Astrocyte (in vitro differentiated cells and primary cell): ENCODE data around the gene CELF6. TPM values are rescaled to one million over a fixed set of nuclear protein-coding genes. Genes with fewer than 3 reads are reported as not detected.
A peak's percentile ranks its signal among the peaks of the same experiment; 100 is the strongest.

Source experiments
- DNase-seq: peaks from one replicate; pipeline ENCODE4 v3.0.0-alpha.2; 2010; ENCODE audit warnings: low read depth
- FAIRE-seq: peaks from 2 replicates; lab custom pipeline; 2011; peaks lifted over from hg19 to GRCh38; lab: Jason Lieb, UNC
- H2AFZ ChIP-seq: 2 replicates; pipeline ENCODE4 v1.6.0; 2012; ENCODE audit warnings: low read depth, low read length, inconsistent platforms
- H3K27ac ChIP-seq: 2 replicates; pipeline ENCODE4 v1.5.1; 2011; ENCODE audit warnings: low read depth, low read length, inconsistent platforms
- H3K27me3 ChIP-seq: 2 replicates; pipeline ENCODE4 v1.6.0; 2011; ENCODE audit warnings: low read length, inconsistent platforms; ENCODE audit not compliant: insufficient read depth
- H3K36me3 ChIP-seq: 2 replicates; pipeline ENCODE4 v1.5.1; 2011; ENCODE audit warnings: low read length, inconsistent platforms; ENCODE audit not compliant: insufficient read depth
- H3K4me1 ChIP-seq: 2 replicates; pipeline ENCODE4 v1.5.1; 2011; ENCODE audit warnings: low read length, inconsistent platforms; ENCODE audit not compliant: insufficient read depth
- H3K4me2 ChIP-seq: 2 replicates; pipeline ENCODE4 v1.6.0; 2012; ENCODE audit warnings: low read length, inconsistent platforms
- H3K4me3 ChIP-seq: 2 replicates; pipeline ENCODE4 v1.5.1; 2011; ENCODE audit warnings: low read depth, mild to moderate bottlenecking, low read length, inconsistent platforms; ENCODE audit not compliant: insufficient read depth
- H3K79me2 ChIP-seq: 2 replicates; pipeline ENCODE4 v1.6.0; 2012; ENCODE audit warnings: mild to moderate bottlenecking, low read length, inconsistent platforms; ENCODE audit not compliant: insufficient read depth
- H3K9ac ChIP-seq: 2 replicates; pipeline ENCODE4 v1.6.0; 2012; ENCODE audit warnings: mild to moderate bottlenecking, low read length, inconsistent platforms
- H3K9me3 ChIP-seq: 2 replicates; pipeline ENCODE4 v1.5.1; 2012; ENCODE audit warnings: low read depth, mild to moderate bottlenecking, low read length, inconsistent platforms; ENCODE audit not compliant: insufficient read depth
- H4K20me1 ChIP-seq: 2 replicates; pipeline ENCODE4 v1.6.0; 2012; ENCODE audit warnings: low read length, inconsistent platforms; ENCODE audit not compliant: insufficient read depth
- H3K27ac Mint-ChIP-seq: one replicate; pipeline ENCODE4 v1.8.0; 2021; ENCODE audit warnings: mild to moderate bottlenecking, mixed read lengths; ENCODE audit not compliant: unreplicated experiment
- H3K27me3 Mint-ChIP-seq: one replicate; pipeline ENCODE4 v1.8.0; 2021; ENCODE audit warnings: low read depth, mixed read lengths; ENCODE audit not compliant: unreplicated experiment
- H3K36me3 Mint-ChIP-seq: one replicate; pipeline ENCODE4 v1.8.0; 2021; ENCODE audit warnings: low read depth, mixed read lengths; ENCODE audit not compliant: unreplicated experiment
- H3K4me1 Mint-ChIP-seq: one replicate; pipeline ENCODE4 v1.8.0; 2021; ENCODE audit warnings: low read depth, mixed read lengths; ENCODE audit not compliant: unreplicated experiment
- H3K4me3 Mint-ChIP-seq: one replicate; pipeline ENCODE4 v1.8.0; 2021; ENCODE audit warnings: mild to moderate bottlenecking, moderate library complexity, mixed read lengths; ENCODE audit not compliant: unreplicated experiment
- H3K9me3 Mint-ChIP-seq: one replicate; pipeline ENCODE4 v1.8.0; 2021; ENCODE audit warnings: mild to moderate bottlenecking, mixed read lengths; ENCODE audit not compliant: unreplicated experiment
- EZH2 ChIP-seq: IDR thresholded peaks from 2 replicates; pipeline ENCODE4 v1.6.1; 2012; ENCODE audit warnings: mild to moderate bottlenecking, low read length, inconsistent platforms; ENCODE audit not compliant: insufficient read depth
- total RNA-seq: library from RNA; stranded (reverse); gene quantifications from 2 replicates; pipeline ENCODE4 v1.2.1, GENCODE V29; 2021
- TF ChIP-seq, protein P1 (sequence below): IDR thresholded peaks from 2 replicates; pipeline ENCODE4 v1.5.1; 2011; ENCODE audit warnings: low read depth, mild to moderate bottlenecking, inconsistent platforms, low read length, moderate library complexity; ENCODE audit not compliant: insufficient read depth

CELF6 gene
- total RNA-seq, 1 donor from 2014 or later = not detected

DNA sequence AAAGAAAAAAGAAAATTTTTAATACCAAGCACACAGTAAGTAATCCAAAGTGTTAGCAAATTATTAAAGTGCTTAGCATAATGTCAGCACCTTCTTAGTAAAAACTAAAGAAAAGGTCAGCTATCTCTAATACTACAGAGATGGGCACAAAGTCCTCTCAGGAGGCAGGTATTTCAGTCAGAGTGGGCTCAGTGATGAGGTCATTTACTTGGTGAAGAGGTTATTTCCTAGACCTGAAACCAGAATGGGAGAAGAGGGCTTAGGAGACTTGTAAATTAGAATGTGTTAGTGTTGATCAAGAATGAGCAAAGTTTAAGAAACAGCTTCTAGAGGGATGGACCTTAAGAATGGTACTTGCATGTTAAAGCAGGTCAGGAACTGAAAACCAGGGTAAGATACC is 80.3 kb downstream of the CELF6 start:
- no peaks in the 10 kb centered on the region for H4K20me1 ChIP-seq
- H3K4me3 ChIP-seq = no peak overlapping the region
- H3K9me3 Mint-ChIP-seq = no peaks in the 10 kb centered on the region
- H3K27me3 Mint-ChIP-seq = no peaks in the 10 kb centered on the region
- FAIRE-seq (no peak), DNase-seq (no peak)
- H3K79me2 ChIP-seq = peaks cover 10% of the 10 kb centered on the region
- H3K36me3 Mint-ChIP-seq = peaks cover 36% of the 10 kb centered on the region
- peaks cover 20% of the 10 kb centered on the region for H3K4me1 ChIP-seq
- H3K9ac ChIP-seq = no peak overlapping the region
- no peak overlapping the region for H3K4me3 Mint-ChIP-seq
- no peak overlapping the region for H3K27ac Mint-ChIP-seq
- peaks cover 27% of the 10 kb centered on the region for H3K4me1 Mint-ChIP-seq
- H3K27ac ChIP-seq = no peak overlapping the region
- no peak overlapping the region for H2AFZ ChIP-seq
- H3K36me3 ChIP-seq = peaks cover 29% of the 10 kb centered on the region
- H3K4me2 ChIP-seq = no peak overlapping the region
- no peaks in the 10 kb centered on the region for H3K27me3 ChIP-seq
- no peaks in the 10 kb centered on the region for H3K9me3 ChIP-seq
- TF ChIP-seq, protein P1, sequence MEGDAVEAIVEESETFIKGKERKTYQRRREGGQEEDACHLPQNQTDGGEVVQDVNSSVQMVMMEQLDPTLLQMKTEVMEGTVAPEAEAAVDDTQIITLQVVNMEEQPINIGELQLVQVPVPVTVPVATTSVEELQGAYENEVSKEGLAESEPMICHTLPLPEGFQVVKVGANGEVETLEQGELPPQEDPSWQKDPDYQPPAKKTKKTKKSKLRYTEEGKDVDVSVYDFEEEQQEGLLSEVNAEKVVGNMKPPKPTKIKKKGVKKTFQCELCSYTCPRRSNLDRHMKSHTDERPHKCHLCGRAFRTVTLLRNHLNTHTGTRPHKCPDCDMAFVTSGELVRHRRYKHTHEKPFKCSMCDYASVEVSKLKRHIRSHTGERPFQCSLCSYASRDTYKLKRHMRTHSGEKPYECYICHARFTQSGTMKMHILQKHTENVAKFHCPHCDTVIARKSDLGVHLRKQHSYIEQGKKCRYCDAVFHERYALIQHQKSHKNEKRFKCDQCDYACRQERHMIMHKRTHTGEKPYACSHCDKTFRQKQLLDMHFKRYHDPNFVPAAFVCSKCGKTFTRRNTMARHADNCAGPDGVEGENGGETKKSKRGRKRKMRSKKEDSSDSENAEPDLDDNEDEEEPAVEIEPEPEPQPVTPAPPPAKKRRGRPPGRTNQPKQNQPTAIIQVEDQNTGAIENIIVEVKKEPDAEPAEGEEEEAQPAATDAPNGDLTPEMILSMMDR = no peak
- TF ChIP-seq EZH2 = no peak

DNA sequence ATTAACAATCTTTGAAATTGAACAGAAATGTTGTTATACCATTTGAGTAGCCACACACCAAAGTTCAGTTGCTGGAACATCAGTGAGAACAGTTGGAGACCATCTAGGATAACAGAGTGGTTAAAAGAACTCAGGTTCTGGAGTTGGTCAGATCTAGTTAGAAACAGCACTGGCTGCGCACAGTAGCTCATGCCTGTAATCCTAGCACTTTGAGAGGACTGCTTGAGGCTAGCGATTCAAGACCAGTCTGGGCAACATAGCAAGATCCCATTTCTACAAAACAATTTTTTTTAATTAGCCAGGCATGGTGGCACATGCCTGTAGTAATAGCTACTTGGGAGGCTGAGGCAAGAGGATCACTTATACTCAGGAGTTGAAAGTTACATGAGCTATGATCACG is 81.4 kb downstream of the CELF6 start:
- H3K9ac ChIP-seq = no peak overlapping the region
- no peaks in the 10 kb centered on the region for H3K27me3 ChIP-seq
- peaks cover 20% of the 10 kb centered on the region for H3K4me1 ChIP-seq
- Mint-ChIP-seq H3K36me3 (peaks cover 28% of the 10 kb centered on the region), H3K4me3 (no peak overlapping the region), H3K4me1 (peaks cover 32% of the 10 kb centered on the region), H3K27ac (peak overlapping the region; percentile 100), H3K27me3 (no peaks in the 10 kb centered on the region), H3K9me3 (no peaks in the 10 kb centered on the region)
- no peak overlapping the region for H3K4me3 ChIP-seq
- no peak overlapping the region for H3K4me2 ChIP-seq
- TF ChIP-seq, protein P1 = no peak
- TF ChIP-seq EZH2 = no peak
- no peaks in the 10 kb centered on the region for H3K9me3 ChIP-seq
- H2AFZ ChIP-seq = no peak overlapping the region
- H3K79me2 ChIP-seq = peaks cover 13% of the 10 kb centered on the region
- FAIRE-seq (no peak), DNase-seq (no peak)
- no peaks in the 10 kb centered on the region for H4K20me1 ChIP-seq
- peaks cover 21% of the 10 kb centered on the region for H3K36me3 ChIP-seq
- no peak overlapping the region for H3K27ac ChIP-seq

DNA sequence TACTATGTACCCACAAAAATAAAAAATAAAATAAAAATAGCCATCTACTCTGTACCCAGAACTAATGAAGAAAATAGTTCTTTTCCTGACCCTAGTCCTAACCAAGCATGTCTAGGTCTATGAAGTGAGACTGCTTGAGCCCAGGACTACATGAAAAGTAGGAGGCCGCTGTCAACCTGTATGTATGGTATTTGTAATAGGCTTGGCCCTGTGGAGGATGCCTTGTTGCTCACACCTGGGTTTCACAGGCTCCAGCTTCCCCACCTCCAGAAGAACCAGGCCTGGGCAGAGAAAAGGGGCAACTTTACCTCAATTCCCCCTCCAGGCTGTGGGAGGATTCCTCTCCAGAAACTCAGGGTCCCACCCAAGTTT is 82.1 kb downstream of the CELF6 start:
- TF ChIP-seq, protein P1 = no peak
- TF ChIP-seq EZH2 = no peak
- Mint-ChIP-seq H3K4me1 (peaks cover 35% of the 10 kb centered on the region), H3K4me3 (no peak overlapping the region), H3K9me3 (no peaks in the 10 kb centered on the region), H3K36me3 (peaks cover 27% of the 10 kb centered on the region), H3K27ac (peak overlapping the region; percentile 100), H3K27me3 (no peaks in the 10 kb centered on the region)
- Histone ChIP-seq H3K4me3 (no peak overlapping the region), H3K36me3 (peaks cover 21% of the 10 kb centered on the region), H3K79me2 (peaks cover 14% of the 10 kb centered on the region), H3K9me3 (no peaks in the 10 kb centered on the region), H3K27ac (peak overlapping the region; percentile 98), H3K4me2 (peak overlapping the region; percentile 81), H2AFZ (peak overlapping the region; percentile 45), H4K20me1 (no peaks in the 10 kb centered on the region), H3K4me1 (peaks cover 21% of the 10 kb centered on the region), H3K9ac (peak overlapping the region; percentile 56), H3K27me3 (no peaks in the 10 kb centered on the region)
- FAIRE-seq (no peak), DNase-seq (no peak)
